Measurements from ENCODE around the gene PTP4A1.
"Not testable (repeated sequence)": the region's sequence is repeated elsewhere in the genome, so short reads cannot be mapped to it uniquely, and the experiment has no call there.

The PTP4A1 gene

GRCh38 chr6:63572044-63572746 lies at the start of gene PTP4A1, which contains the start of gene LOC128125822:
Gene PTP4A1, plus strand, starts transcription at chr6:63572480. Its CDS starts 4,401 bp downstream, at chr6:63576881.
Gene LOC128125822, plus strand, starts transcription at chr6:63572480.
- DNase-seq, result peak; percentile 98

- DNase-seq, result not testable (repeated sequence)
Observed at GRCh38 chr6:63522911-63523287, 49.4 kb upstream of the PTP4A1 start.

- DNase-seq, result no peak
Observed at GRCh38 chr6:63523630-63524029, 48.6 kb upstream of the PTP4A1 start.

DNA sequence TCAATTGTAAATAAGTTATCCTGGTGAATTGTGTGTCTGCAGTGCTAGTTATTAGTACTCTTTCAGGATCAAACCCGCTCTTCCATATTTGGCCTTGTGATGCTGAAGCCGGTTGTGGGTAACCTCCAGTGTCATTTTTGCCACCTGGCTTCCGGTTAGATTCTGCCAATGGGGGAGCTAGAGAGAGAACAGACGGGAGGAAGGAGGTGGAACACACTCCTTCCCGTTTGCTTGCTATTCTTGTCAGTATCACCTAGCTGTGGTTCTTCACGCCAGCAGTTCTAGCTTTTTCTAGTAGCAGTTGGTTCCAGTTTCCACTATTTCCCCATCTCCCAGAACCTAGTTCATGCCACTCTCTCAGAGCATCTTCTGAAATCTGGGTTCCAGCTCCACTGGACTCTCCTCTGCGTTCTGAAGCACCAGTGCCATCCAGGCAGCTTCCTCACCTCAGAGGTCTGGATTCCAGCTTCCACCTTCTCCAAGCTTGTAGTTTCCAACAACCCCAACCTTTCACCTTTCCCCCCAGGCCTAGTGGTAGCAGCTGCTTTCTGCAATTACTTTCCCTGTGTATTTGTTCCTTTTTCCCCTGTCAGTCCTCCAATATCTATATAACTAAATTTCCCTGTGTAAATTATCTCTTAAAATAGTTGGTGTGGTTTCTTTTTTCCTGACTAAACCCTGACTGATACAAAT lies 46.9 kb upstream of the PTP4A1 start:
- DNase-seq, result no peak

DNA sequence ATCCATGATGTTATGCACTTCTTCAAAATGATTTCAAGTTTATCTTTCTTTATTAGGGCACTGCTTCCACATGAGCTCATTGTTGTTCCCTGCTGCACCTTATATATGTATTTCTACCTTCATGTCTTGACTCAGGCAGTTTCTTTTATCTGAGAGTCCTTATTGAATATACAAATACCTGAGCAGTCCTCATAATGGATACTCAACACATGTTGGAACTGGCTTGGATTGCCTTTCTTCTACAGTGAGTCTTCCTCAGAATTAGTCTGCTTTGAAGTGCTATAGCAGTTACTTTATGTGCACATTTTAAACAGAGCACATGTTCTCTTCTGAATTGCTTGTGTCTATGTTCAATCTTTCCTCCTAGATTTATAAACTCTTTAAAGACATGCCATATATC lies 45.3 kb upstream of the PTP4A1 start:
- no peak for DNase-seq

DNA sequence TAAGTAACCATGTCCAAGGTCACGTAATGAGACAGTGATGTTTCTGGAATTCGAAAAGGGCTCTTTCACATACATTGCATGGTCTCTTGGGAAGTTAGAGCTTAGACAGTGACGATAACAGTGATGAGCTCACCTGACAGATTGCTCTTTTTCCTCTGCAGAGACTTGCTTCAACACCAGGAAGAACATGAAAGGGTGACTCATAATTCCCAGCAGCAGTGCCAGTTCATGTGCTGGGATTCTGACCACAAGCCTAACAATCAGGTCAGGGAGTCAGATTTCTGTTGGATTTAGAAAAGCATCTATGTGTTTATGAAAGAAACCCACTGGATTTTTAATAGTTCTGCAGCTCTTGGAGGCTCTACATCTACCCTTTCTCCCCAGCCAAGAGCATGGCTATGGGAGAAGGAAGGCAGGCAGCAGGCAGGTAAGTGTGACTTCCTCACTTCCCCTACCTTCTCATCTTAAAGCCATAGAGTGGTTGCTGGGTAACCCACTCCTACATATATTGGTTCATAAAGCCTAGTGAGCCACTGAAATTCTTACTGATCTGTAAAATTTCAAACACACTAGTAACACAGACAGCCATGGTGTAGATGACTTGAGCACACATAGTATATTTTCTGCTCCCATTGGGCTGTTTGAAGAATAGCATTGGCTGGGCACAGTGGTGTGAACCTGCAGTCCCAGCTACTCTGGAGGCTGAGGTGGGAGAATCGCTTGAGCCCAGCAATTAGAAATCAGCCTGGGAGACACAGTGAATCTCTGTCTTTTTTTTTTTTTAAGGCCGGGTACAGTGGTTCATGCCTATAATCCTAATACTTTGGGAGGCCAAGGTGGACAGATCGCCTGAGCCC lies 44.4 kb upstream of the PTP4A1 start:
- peak; percentile 37 for DNase-seq

GRCh38 chr6:63529498-63529897 lies 42.8 kb upstream of the PTP4A1 start:
- no peak for DNase-seq

DNA sequence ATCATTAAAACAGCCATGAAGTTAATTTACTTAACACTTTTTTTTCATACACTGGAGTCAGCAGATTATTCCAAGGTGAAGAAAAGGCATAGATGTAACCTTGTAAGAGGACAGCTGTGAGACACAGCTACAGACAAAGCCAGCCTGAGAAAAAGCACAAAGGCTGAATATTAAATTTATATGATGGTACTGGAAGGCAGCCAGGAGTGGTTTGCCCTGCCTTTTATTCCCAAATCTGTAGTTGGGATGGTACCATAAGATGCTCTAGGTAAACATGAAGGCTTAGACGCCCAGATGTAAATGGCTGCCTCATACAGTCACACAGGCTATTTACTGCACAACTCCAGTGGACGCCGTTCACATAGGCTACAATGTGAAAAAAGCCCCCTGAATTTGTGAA lies 42.1 kb upstream of the PTP4A1 start:
- DNase-seq, result no peak

- DNase-seq, result no peak
Observed at GRCh38 chr6:63530991-63531390, 41.3 kb upstream of the PTP4A1 start.

DNA sequence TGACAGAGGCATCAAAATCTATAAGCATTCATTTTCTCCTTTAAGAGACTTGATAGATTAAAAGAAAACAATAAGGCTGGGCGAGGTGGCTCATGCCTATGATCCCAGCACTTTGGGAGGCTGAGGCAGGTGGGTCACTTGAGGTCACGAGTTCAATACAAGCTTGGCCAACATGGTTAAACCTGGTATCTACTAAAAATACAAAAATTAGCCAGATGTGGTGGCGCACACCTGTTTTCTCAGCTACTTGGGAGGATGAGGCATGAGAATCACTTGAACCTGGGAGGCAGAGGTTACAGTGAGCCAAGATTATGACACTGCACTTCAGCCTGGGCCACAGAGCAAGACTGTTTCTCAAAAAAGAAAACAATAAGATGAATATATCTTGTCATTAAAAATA lies 39.3 kb upstream of the PTP4A1 start:
- DNase-seq, result no peak

DNA sequence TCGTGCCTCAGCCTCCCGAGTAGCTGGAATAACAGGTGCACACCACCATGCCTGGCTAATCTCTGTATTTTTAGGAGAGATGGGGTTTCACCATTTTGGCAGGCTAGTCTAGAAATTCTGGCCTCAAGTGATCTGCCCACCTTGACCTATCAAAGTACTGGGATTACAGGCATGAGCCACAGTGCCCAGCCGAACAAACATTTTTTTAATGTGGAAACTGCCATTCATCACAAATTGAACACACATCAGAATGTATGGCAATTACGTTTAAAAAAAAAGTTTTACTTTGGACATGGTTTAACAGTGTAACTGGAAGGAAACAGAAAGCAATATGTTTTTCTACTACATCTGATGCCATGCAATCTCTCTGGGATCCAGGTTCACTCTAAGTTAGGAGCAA lies 38.3 kb upstream of the PTP4A1 start:
- no peak for DNase-seq

DNA sequence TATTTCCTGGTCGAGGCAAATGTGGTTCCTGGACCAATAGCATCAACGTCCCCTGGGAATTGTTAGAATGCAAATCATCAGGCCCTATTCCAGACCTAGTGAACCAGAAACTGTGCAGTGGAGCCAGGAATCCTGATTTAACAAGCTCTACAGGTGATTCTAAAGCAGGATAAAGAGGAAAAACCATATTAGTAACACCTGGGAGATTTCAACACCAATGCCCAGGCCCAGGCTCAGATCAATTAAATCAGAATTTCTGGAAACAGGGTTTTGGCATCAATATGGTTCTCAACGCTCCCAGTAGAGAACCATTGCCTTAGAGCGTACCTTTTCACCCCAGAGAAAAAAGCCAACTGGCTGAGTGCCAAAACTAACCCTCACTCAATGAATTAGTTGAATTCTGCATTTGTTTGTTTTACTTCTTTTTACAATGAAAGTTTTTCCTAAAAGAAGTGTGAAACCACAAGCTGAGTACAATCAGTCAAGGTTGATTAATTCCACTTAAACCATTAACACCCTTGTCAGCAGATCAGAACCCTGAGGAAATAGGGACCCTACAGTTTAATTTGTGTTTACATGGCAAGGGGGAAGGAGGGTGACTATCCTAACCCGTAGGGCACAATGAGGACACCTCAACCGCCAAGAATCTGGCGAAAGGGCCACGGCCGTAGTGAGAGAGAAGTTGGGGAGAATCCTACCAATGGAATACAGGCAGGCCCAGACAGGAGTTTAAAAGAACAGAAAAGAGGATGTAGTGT lies 34.9 kb upstream of the PTP4A1 start:
- DNase-seq, result no peak

DNA sequence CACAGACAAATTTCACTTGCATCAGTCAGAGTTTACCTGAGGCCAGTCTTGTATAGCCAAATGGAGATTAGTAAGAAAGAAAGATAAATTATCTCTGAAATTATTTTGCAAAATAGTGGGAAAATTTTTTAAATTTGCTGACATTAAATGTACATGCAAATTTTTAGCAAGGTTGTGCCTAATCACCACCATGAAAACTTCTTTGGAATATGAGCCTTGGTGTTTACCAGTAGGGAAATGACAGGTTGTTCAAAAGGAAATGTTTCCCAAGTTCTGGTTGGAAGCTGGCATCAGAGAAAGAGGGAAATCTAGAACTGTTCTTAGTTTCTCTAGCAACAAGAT lies 34.4 kb upstream of the PTP4A1 start:
- DNase-seq, result no peak

DNA sequence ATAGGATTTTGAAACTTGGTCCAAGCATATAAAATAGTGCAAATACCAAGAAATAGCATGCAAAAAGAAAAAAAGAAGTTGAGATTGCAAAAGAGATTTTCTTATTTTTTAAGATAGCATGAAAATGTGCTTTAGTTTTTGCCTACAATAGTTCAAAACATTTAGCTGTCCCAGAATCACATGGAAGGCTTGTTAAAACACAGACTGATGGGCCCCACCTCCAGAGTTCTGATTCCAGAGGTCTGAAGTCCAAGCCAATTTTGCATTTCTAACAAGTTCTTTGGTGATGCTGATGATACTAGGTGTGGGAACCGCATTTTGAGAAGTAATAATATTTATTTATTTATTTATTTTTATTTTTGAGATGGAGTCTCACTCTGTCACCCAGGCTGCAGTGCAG lies 33.7 kb upstream of the PTP4A1 start:
- no peak for DNase-seq

DNA sequence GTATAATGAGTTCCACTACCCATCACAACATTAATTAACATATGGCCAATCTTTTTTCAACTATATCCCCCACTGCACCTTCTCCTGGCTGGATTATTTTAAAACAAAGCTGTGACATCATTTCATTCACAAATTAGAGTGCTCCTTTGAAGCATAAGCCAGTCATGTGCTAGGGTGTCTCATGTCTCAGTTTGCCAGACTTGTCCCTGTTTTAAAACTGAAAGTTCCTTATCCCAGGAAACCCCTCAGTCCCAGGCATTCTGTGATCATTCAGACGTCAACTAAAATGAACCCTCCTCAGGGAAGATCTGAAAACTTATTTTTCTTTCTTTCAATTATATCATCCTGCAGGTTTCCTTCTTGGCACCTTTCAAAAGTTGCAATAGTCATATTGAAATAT lies 29.3 kb upstream of the PTP4A1 start:
- no peak for DNase-seq

DNA sequence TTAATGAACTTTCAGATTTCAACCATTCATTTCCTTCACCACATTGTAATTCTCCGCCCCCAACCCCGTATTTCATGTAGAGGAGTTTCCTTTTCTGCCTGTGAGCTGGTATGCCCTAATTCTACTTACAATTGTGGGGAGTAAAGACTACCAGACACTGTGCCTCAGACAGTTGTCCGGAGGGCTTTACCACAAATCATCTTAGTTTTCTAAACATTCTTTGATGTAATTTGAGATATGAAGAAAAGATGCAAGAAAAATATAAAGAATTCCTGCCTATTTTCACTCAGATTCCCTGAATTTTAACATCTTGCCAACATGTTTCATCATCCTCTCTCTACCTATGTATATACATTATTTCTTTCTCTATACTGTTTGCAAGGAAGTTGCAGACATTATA lies 28.3 kb upstream of the PTP4A1 start:
- no peak for DNase-seq

GRCh38 chr6:63546236-63546635 lies 26.0 kb upstream of the PTP4A1 start:
- no peak for DNase-seq

GRCh38 chr6:63546697-63547096 lies 25.6 kb upstream of the PTP4A1 start:
- no peak for DNase-seq

- DNase-seq, result no peak
Observed at GRCh38 chr6:63549076-63549475, 23.2 kb upstream of the PTP4A1 start.

GRCh38 chr6:63553208-63553607 lies 19.1 kb upstream of the PTP4A1 start:
- DNase-seq, result no peak

GRCh38 chr6:63553900-63554299 lies 18.4 kb upstream of the PTP4A1 start:
- DNase-seq, result no peak

DNA sequence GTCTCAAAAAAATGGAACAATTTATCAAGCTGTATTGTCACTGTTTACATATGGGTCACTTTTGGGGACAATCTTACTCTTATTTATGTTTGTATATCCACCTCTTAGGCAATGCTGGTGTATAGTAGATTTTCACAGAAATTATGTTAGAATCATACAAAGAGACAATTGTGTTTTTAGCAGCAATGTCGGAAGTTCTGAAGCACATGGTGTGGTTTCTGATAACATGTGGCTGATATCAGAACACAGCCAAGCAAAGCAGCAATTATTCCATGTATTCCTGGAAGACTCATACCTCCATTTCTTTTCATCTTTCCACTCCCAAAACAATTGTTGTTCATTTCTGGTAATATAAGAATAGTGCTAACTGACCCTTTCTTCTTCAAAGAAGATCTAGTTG lies 17.5 kb upstream of the PTP4A1 start:
- DNase-seq, result no peak

GRCh38 chr6:63556369-63556768 lies 15.9 kb upstream of the PTP4A1 start:
- DNase-seq, result no peak
